B cell (primary cell): ENCODE measurements around the gene PPCDC. TPM values are rescaled to one million over a fixed set of nuclear protein-coding genes. Genes with fewer than 3 reads are reported as not detected.

Experiments used
- ATAC-seq: fragments of 200-7000 bp; cut with Tn5 transposase; one replicate; pipeline ENCODE4 v1.10.0; 2021; ENCODE audit warnings: low read depth, mild to moderate bottlenecking, moderate number of reproducible peaks, moderate library complexity
- CTCF ChIA-PET: fragments of 350-600 bp; sonication (Branson Sonifier 250); formaldehyde crosslinking; loops from one replicate; lab custom pipeline; 2021; ENCODE audit warnings: antibody characterized with exemption, inconsistent platforms; lab: Charles Lee
- POLR2A ChIA-PET: fragments of 350-600 bp; sonication (Branson Sonifier 250); formaldehyde crosslinking; loops from one replicate; lab custom pipeline; 2021; ENCODE audit warnings: antibody characterized with exemption; lab: Charles Lee
- DNase-seq: peaks from one replicate; pipeline ENCODE4 v3.0.0; 2013
- H2AFZ ChIP-seq: 2 replicates; pipeline ENCODE4 v1.6.1; 2012; ENCODE audit warnings: mild to moderate bottlenecking, low read depth, low read length; ENCODE audit not compliant: insufficient read depth, poor library complexity, severe bottlenecking
- H3K27ac ChIP-seq, 2 donors: 1 replicate in 1 of 2; 2 replicates in 1 of 2; pipeline ENCODE4 v1.5.1; 2012 to 2013; ENCODE audit warnings: low read length in 2 of 2, mild to moderate bottlenecking in 2 of 2, moderate library complexity in 1 of 2
- H3K27me3 ChIP-seq, 4 experiments: fragments of 200-600 bp in 1 of 4; sonication (generic) in 1 of 4; replicated peaks in 1 of 4; 1 replicate in 2 of 4; 2 replicates in 2 of 4; pipeline versions ENCODE4 v1.6.1 to v1.7.0; 2013 to 2016; ENCODE audit warnings: low read length in 3 of 4, mild to moderate bottlenecking in 2 of 4, mixed read lengths in 1 of 4, moderate library complexity in 1 of 4; ENCODE audit not compliant: insufficient read depth in 4 of 4, control insufficient read depth in 3 of 4; ENCODE audit errors: control extremely low read depth in 1 of 4
- H3K36me3 ChIP-seq, 2 experiments: replicated peaks in 1 of 2; 1 replicate in 1 of 2; 2 replicates in 1 of 2; pipeline versions ENCODE4 v1.6.1 to v1.7.1; 2013; ENCODE audit warnings: low read length in 1 of 2; ENCODE audit not compliant: insufficient read depth in 2 of 2, control insufficient read depth in 1 of 2; ENCODE audit errors: control extremely low read depth in 1 of 2, extremely low read depth in 1 of 2
- H3K4me1 ChIP-seq, 2 donors: fragments of 200-600 bp in 1 of 2; sonication (generic) in 1 of 2; 1 replicate in 1 of 2; 2 replicates in 1 of 2; pipeline versions ENCODE4 v1.5.1 to v1.6.1; 2013 to 2017; ENCODE audit warnings: low read length in 2 of 2; ENCODE audit not compliant: control insufficient read depth in 2 of 2, insufficient read depth in 2 of 2
- H3K4me2 ChIP-seq: replicated peaks from 2 replicates; pipeline ENCODE3; 2012; ENCODE audit warnings: mild to moderate bottlenecking, low read depth, low read length; ENCODE audit not compliant: poor library complexity, severe bottlenecking
- H3K4me3 ChIP-seq, 5 experiments: fragments of 200-600 bp in 1 of 5; sonication (generic) in 1 of 5; 1 replicate in 3 of 5; 2 replicates in 2 of 5; pipeline versions ENCODE4 v1.5.1 to v1.7.0; 2011 to 2016; ENCODE audit warnings: low read length in 4 of 5, mild to moderate bottlenecking in 4 of 5, low read depth in 2 of 5, control low read depth in 1 of 5, moderate library complexity in 1 of 5; ENCODE audit not compliant: insufficient read depth in 1 of 5; ENCODE audit errors: control extremely low read depth in 1 of 5, extremely low read depth in 1 of 5
- H3K79me2 ChIP-seq: fragments of 200-600 bp; sonication (generic); one replicate; pipeline ENCODE4 v1.6.0; 2016; ENCODE audit warnings: low read length; ENCODE audit not compliant: control insufficient read depth, insufficient read depth
- H3K9ac ChIP-seq: fragments of 200-600 bp; sonication (generic); 2 replicates; pipeline ENCODE4 v1.6.1; 2017; ENCODE audit warnings: mild to moderate bottlenecking, low read length, moderate library complexity
- H3K9me3 ChIP-seq, 3 donors: one replicate each; pipeline versions ENCODE4 v1.6.1 to v1.7.1; 2013; ENCODE audit warnings: low read length in 2 of 3; ENCODE audit not compliant: control insufficient read depth in 2 of 3, insufficient read depth in 1 of 3; ENCODE audit errors: control extremely low read depth in 1 of 3
- H4K20me1 ChIP-seq: 2 replicates; pipeline ENCODE4 v1.6.0; 2012; ENCODE audit warnings: mild to moderate bottlenecking, low read length; ENCODE audit not compliant: insufficient read depth, control insufficient read depth, poor library complexity, severe bottlenecking
- H3K27ac Mint-ChIP-seq: one replicate; pipeline ENCODE4 v1.8.0; 2021; ENCODE audit warnings: mixed read lengths
- H3K27me3 Mint-ChIP-seq: one replicate; pipeline ENCODE4 v1.8.0; 2021; ENCODE audit warnings: mixed read lengths
- H3K4me1 Mint-ChIP-seq: one replicate; pipeline ENCODE4 v1.8.0; 2021; ENCODE audit warnings: mixed read lengths
- H3K4me3 Mint-ChIP-seq: one replicate; pipeline ENCODE4 v1.8.0; 2021; ENCODE audit warnings: mixed read lengths
- H3K9me3 Mint-ChIP-seq: one replicate; pipeline ENCODE4 v1.8.0; 2022; ENCODE audit warnings: mixed read lengths; ENCODE audit not compliant: insufficient read depth
- EZH2 ChIP-seq: IDR thresholded peaks from 2 replicates; pipeline ENCODE4 v1.6.1; 2012; ENCODE audit warnings: borderline replicate concordance, low read depth, mild to moderate bottlenecking, moderate library complexity, low read length; ENCODE audit not compliant: insufficient read depth, poor library complexity, severe bottlenecking
- WGBS: methylation state at CpG from one replicate; pipeline ENCODE4 v1.1.5; 2013; ENCODE audit warnings: missing lambda C conversion rate; ENCODE audit not compliant: insufficient coverage; 5-methylcytosine and 5-hydroxymethylcytosine counted together
- intact Hi-C: fragments of 100-400 bp; cut with micrococcal nuclease; formaldehyde crosslinking; loops from one replicate; pipeline ENCODE4 v1.10.0; 2022
- polyA plus RNA-seq: library from polyadenylated mRNA; depleted of rRNA; stranded (reverse); fragments of >200 nt; gene quantifications from 2 replicates; pipeline ENCODE4 v1.2.3, GENCODE V29; 2012
- total RNA-seq, 2 donors: library from RNA; stranded (reverse); fragments of 120-200 nt in 1 of 2; gene quantifications; 1 replicate in 1 of 2; 2 replicates in 1 of 2; pipeline versions ENCODE4 v1.2.3 to v1.2.4, GENCODE V29; 2013 to 2022
- TF ChIP-seq, protein P1 (sequence below): fragments of 200-600 bp; IDR thresholded peaks from one replicate; pipeline ENCODE4 v1.8.0; 2022; ENCODE audit warnings: antibody characterized with exemption, mild to moderate bottlenecking

The PPCDC gene
- total and polyA plus RNA-seq, 2 donors (not counting 1 experiment from before 2014, with no cell fraction given): 15.1 to 19.7 TPM

DNA sequence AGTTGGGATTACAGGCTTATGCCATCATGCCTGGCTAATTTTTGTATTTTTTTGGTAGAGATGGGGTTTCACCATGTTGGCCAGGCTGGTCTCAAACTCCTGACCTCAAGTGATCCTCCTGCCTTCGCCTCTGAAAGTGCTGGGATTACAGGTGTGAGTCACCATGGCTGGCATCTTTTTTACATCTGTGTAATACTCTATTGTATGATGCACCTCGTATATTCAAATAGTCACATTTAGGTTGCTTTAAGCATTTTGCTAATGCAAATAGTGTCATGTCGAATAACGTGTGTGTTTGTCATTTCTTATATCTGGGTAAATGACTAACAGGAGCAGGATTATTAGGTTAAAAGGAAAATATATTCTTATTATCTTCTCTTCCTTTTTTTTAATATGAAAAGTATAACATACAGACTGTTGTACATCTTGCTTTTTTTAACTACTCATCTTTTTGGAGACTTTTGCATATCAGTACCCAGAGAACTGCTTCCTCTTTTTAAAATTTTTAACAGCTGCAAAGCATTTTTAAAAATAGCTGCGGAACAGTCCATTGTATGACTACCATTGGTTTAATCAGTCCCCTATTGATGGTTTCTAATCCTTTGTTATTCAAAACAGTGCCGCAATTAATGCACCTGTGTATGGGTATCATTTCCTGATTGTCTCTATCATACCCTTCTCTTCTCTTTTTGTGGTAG lies 14.6 kb upstream of the PPCDC start:
- ATAC-seq: peak; percentile 91
- H3K79me2 ChIP-seq: no peaks in the 10 kb centered on the region
- intact Hi-C loops: loop anchor here (1.0 to 5.0 kb wide), 5 partner anchors 13 to 444 kb away; partner anchors contain the start of genes PPCDC, RPP25, SCAMP5 and SIN3A
- Mint-ChIP-seq H3K4me1 (peaks cover 40% of the 10 kb centered on the region), H3K4me3 (peak overlapping the region; percentile 75), H3K27ac (peak overlapping the region; percentile 92), H3K9me3 (no peaks in the 10 kb centered on the region), H3K27me3 (peaks cover 30% of the 10 kb centered on the region)
- no peak overlapping the region for H2AFZ ChIP-seq
- H3K4me2 ChIP-seq: peak overlapping the region; percentile 71
- H3K36me3 ChIP-seq: no peaks in the 10 kb centered on the region
- H3K4me3 ChIP-seq: peak overlapping the region in 3 of 5 experiments; percentile 6 to 40 (median 13)
- H3K9me3 ChIP-seq: peaks cover 0 to 16% (median 0%) of the 10 kb centered on the region in 3 donors
- H3K27me3 ChIP-seq: peaks cover 0 to 61% (median 31%) of the 10 kb centered on the region in 4 experiments
- CTCF ChIA-PET: interaction anchor here (0.7 to 2.0 kb wide), 5 partner anchors 14 to 229 kb away, joined by 3 to 8 read pairs (median 3); partner anchors contain the start of genes C15orf39 and PPCDC
- H3K9ac ChIP-seq: peak overlapping the region; percentile 45
- H3K27ac ChIP-seq: peak overlapping the region; percentile 40 to 54
- peak; percentile 86 for DNase-seq
- TF ChIP-seq, protein P1, sequence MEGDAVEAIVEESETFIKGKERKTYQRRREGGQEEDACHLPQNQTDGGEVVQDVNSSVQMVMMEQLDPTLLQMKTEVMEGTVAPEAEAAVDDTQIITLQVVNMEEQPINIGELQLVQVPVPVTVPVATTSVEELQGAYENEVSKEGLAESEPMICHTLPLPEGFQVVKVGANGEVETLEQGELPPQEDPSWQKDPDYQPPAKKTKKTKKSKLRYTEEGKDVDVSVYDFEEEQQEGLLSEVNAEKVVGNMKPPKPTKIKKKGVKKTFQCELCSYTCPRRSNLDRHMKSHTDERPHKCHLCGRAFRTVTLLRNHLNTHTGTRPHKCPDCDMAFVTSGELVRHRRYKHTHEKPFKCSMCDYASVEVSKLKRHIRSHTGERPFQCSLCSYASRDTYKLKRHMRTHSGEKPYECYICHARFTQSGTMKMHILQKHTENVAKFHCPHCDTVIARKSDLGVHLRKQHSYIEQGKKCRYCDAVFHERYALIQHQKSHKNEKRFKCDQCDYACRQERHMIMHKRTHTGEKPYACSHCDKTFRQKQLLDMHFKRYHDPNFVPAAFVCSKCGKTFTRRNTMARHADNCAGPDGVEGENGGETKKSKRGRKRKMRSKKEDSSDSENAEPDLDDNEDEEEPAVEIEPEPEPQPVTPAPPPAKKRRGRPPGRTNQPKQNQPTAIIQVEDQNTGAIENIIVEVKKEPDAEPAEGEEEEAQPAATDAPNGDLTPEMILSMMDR: no peak
- TF ChIP-seq EZH2: no peak
- peaks cover 18% of the 10 kb centered on the region for H4K20me1 ChIP-seq
- WGBS: 11% methylated on average over 1 of the region's 6 CpGs
- H3K4me1 ChIP-seq: peaks cover 38 to 44% of the 10 kb centered on the region in 2 donors
- POLR2A ChIA-PET: interaction anchor here (1.5 kb wide), 1 partner anchor 15 kb away, joined by 3 read pairs; the partner anchor contains the start of gene PPCDC

DNA sequence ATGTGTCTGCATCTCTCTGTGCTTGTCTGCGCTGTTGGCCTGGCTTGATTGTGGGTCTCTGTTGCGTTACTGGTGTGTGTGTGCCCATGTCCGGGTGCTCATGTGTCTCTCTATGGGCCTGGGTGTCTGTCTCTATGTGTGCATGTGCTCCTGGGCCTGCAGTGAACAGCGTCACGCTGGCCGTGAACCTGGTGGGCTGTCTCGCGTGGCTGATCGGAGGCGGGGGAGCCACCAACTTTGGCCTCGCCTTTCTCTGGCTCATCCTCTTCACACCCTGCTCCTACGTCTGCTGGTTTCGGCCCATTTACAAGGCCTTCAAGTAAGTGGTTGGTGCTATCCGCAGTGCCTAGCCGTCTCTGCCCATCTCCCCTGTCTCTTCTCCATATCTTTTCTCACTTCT lies 7.0 kb upstream of the PPCDC start:
- H3K9me3 ChIP-seq: peaks cover 0 to 12% (median 0%) of the 10 kb centered on the region in 3 donors
- H3K4me3 Mint-ChIP-seq: no peak overlapping the region
- H3K27ac Mint-ChIP-seq: no peak overlapping the region
- no peaks in the 10 kb centered on the region for H3K9me3 Mint-ChIP-seq
- no peak overlapping the region for H2AFZ ChIP-seq
- no peak overlapping the region for H3K4me3 ChIP-seq
- TF ChIP-seq, protein P1: no peak
- TF ChIP-seq EZH2: no peak
- H3K4me1 Mint-ChIP-seq: peaks cover 3% of the 10 kb centered on the region
- H4K20me1 ChIP-seq: no peaks in the 10 kb centered on the region
- WGBS: 97% methylated on average over 13 of the region's 15 CpGs
- peaks cover 0 to 3% of the 10 kb centered on the region in 2 donors for H3K4me1 ChIP-seq
- intact Hi-C loops: no loop called here
- peaks cover 66% of the 10 kb centered on the region for H3K27me3 Mint-ChIP-seq
- ChIA-PET POLR2A (no interaction called here), CTCF (no interaction called here)
- no peak for DNase-seq
- peaks cover 0 to 93% (median 53%) of the 10 kb centered on the region in 4 experiments for H3K27me3 ChIP-seq
- H3K27ac ChIP-seq: no peak overlapping the region
- H3K9ac ChIP-seq: no peak overlapping the region
- no peak overlapping the region for H3K4me2 ChIP-seq
- H3K79me2 ChIP-seq: no peaks in the 10 kb centered on the region
- no peaks in the 10 kb centered on the region for H3K36me3 ChIP-seq
- ATAC-seq: no peak
